H54 (cell line): ENCODE measurements around the gene LRRC10.

Experiments
- DNase-seq: peaks from one replicate; pipeline ENCODE4 v3.0.0; 2011; ENCODE audit warnings: low spot score, mixed read lengths; ENCODE audit not compliant: insufficient read length
- FAIRE-seq: peaks from 3 replicates; lab custom pipeline; 2011; peaks lifted over from hg19 to GRCh38; lab: Jason Lieb, UNC
- POLR2A ChIP-seq: IDR thresholded peaks from 2 replicates; pipeline ENCODE4 v1.6.1; 2011; ENCODE audit warnings: low read depth, mild to moderate bottlenecking, low read length

Gene LRRC10

GRCh38 chr12:69601962-69602685, 8.6 kb downstream of the LRRC10 start:
- FAIRE-seq (no peak), DNase-seq (no peak)
- no peak for TF ChIP-seq POLR2A

GRCh38 chr12:69600804-69601203, 9.9 kb downstream of the LRRC10 start:
- FAIRE-seq (no peak), DNase-seq (no peak)
- no peak for TF ChIP-seq POLR2A

GRCh38 chr12:69598174-69598753, 12.4 kb downstream of the LRRC10 start:
- no peak for TF ChIP-seq POLR2A
- FAIRE-seq (no peak), DNase-seq (no peak)

GRCh38 chr12:69595689-69596088, 15.0 kb downstream of the LRRC10 start:
- no peak for TF ChIP-seq POLR2A
- DNase-seq (no peak), FAIRE-seq (peak; percentile 57)

GRCh38 chr12:69589082-69589481, 21.6 kb downstream of the LRRC10 start:
- TF ChIP-seq POLR2A, result no peak
- DNase-seq, result no peak
- FAIRE-seq, result no peak

- DNase-seq, result no peak
- no peak for FAIRE-seq
- TF ChIP-seq POLR2A, result no peak
Measured at GRCh38 chr12:69588527-69588926, 22.2 kb downstream of the LRRC10 start.

GRCh38 chr12:69585189-69586062, 25.3 kb downstream of the LRRC10 start, which contains the start of gene CCT2:
Gene CCT2, plus strand, starts transcription at chr12:69585459. Its CDS starts 63 bp downstream, at chr12:69585522.
- TF ChIP-seq POLR2A, result peak; percentile 90
- FAIRE-seq (peak; percentile 91), DNase-seq (peak; percentile 88)

- FAIRE-seq (no peak), DNase-seq (no peak)
- no peak for TF ChIP-seq POLR2A
Measured at GRCh38 chr12:69583203-69583602, 27.5 kb downstream of the LRRC10 start.

- TF ChIP-seq POLR2A, result no peak
- FAIRE-seq (no peak), DNase-seq (no peak)
Measured at GRCh38 chr12:69580074-69580473, 30.6 kb downstream of the LRRC10 start.

GRCh38 chr12:69579029-69579428, 31.7 kb downstream of the LRRC10 start:
- FAIRE-seq (no peak), DNase-seq (no peak)
- no peak for TF ChIP-seq POLR2A

- no peak for TF ChIP-seq POLR2A
- DNase-seq (no peak), FAIRE-seq (no peak)
Measured at GRCh38 chr12:69578283-69578682, 32.4 kb downstream of the LRRC10 start.

GRCh38 chr12:69575346-69575745, 35.4 kb downstream of the LRRC10 start:
- no peak for DNase-seq
- no peak for TF ChIP-seq POLR2A
- no peak for FAIRE-seq

GRCh38 chr12:69570545-69571399, 39.9 kb downstream of the LRRC10 start:
- peak; percentile 57 for FAIRE-seq
- TF ChIP-seq POLR2A, result no peak
- DNase-seq, result no peak
